IMR-90 (cell line): ENCODE results near the gene ZBTB9. TPM values are rescaled to one million over a fixed set of nuclear protein-coding genes. Genes with fewer than 3 reads are reported as not detected.

Experiments used
- ATAC-seq: fragments of 200-7000 bp; cut with Tn5 transposase; 2 replicates; pipeline ENCODE4 v1.9.1; 2020; ENCODE audit warnings: low read depth, mild to moderate bottlenecking, moderate library complexity
- BruUV-seq: library from RNA; stranded (reverse); fragments of 400-500 nt; replicated peaks from 2 replicates; lab custom pipeline; 2021; lab: Mats Ljungman, UMichigan
- CTCF ChIA-PET: fragments of 300-600 bp; formaldehyde crosslinking; extraction: SDS; loops from one replicate; lab custom pipeline; 2021; ENCODE audit warnings: antibody characterized with exemption; lab: Yijun Ruan, JAX
- POLR2A ChIA-PET: fragments of 300-600 bp; sonication (Branson Sonifier 250); formaldehyde crosslinking; loops from one replicate; lab custom pipeline; 2022; ENCODE audit warnings: antibody characterized with exemption; ENCODE audit not compliant: unreplicated experiment; lab: Charles Lee
- DNase-seq: peaks from one replicate; pipeline ENCODE4 v3.0.0; 2013
- H2AFZ ChIP-seq: replicated peaks from 2 replicates; pipeline ENCODE3; 2013; ENCODE audit warnings: low read length, mild to moderate bottlenecking; ENCODE audit not compliant: poor library complexity
- H2AK5ac ChIP-seq: 2 replicates; pipeline ENCODE4 v1.6.1; 2013; ENCODE audit warnings: low read depth, low read length, inconsistent platforms
- H2AK9ac ChIP-seq: replicated peaks from 2 replicates; pipeline ENCODE3; 2013; ENCODE audit warnings: mild to moderate bottlenecking, low read depth, low read length, moderate library complexity; ENCODE audit not compliant: poor library complexity
- H2BK120ac ChIP-seq: 2 replicates; pipeline ENCODE4 v1.6.1; 2013; ENCODE audit warnings: low read depth, low read length, inconsistent platforms
- H2BK15ac ChIP-seq: 3 replicates; pipeline ENCODE4 v1.6.1; 2013; ENCODE audit warnings: low read depth, low read length, inconsistent platforms
- H2BK20ac ChIP-seq: 2 replicates; pipeline ENCODE4 v1.6.1; 2013; ENCODE audit warnings: low read depth, mild to moderate bottlenecking, inconsistent platforms, low read length, moderate library complexity
- H2BK5ac ChIP-seq: 2 replicates; pipeline ENCODE4 v1.6.1; 2013; ENCODE audit warnings: mild to moderate bottlenecking, low read depth, low read length, inconsistent platforms; ENCODE audit not compliant: poor library complexity, severe bottlenecking
- H3K14ac ChIP-seq: replicated peaks from 2 replicates; pipeline ENCODE4 v1.6.1; 2013; ENCODE audit warnings: low read depth, low read length, inconsistent platforms
- H3K18ac ChIP-seq: 2 replicates; pipeline ENCODE4 v1.6.1; 2013; ENCODE audit warnings: low read depth, low read length, control low read depth
- H3K23ac ChIP-seq: 2 replicates; pipeline ENCODE4 v1.6.1; 2013; ENCODE audit warnings: low read depth, low read length, inconsistent platforms
- H3K27ac ChIP-seq: 2 replicates; pipeline ENCODE4 v1.5.1; 2013; ENCODE audit warnings: mild to moderate bottlenecking, control low read depth, low read length; ENCODE audit not compliant: insufficient read depth
- H3K27me3 ChIP-seq: 2 replicates; pipeline ENCODE4 v1.6.1; 2013; ENCODE audit warnings: low read length; ENCODE audit not compliant: control insufficient read depth, insufficient read depth
- H3K36me3 ChIP-seq: 2 replicates; pipeline ENCODE4 v1.6.1; 2013; ENCODE audit warnings: low read length, mixed read lengths; ENCODE audit not compliant: control insufficient read depth, insufficient read depth
- H3K4ac ChIP-seq: 2 replicates; pipeline ENCODE4 v1.6.1; 2013; ENCODE audit warnings: low read depth, low read length, inconsistent platforms
- H3K4me1 ChIP-seq: 2 replicates; pipeline ENCODE4 v1.6.1; 2013; ENCODE audit warnings: low read length, mixed read lengths; ENCODE audit not compliant: control insufficient read depth, insufficient read depth
- H3K4me2 ChIP-seq: 2 replicates; pipeline ENCODE4 v1.6.1; 2013; ENCODE audit warnings: low read depth, mild to moderate bottlenecking, control low read depth, low read length, moderate library complexity
- H3K4me3 ChIP-seq: 2 replicates; pipeline ENCODE4 v1.5.1; 2013; ENCODE audit warnings: low read depth, mild to moderate bottlenecking, control low read depth, low read length, moderate library complexity; ENCODE audit not compliant: insufficient read depth
- H3K56ac ChIP-seq: 2 replicates; pipeline ENCODE4 v1.6.1; 2013; ENCODE audit warnings: low read length, inconsistent platforms; ENCODE audit not compliant: insufficient read depth; ENCODE audit errors: extremely low read depth
- H3K79me1 ChIP-seq, 2 experiments: 2 replicates each; pipeline ENCODE4 v1.6.1; 2013; ENCODE audit warnings: low read length in 2 of 2, inconsistent platforms in 1 of 2, low read depth in 1 of 2
- H3K9ac ChIP-seq: 2 replicates; pipeline ENCODE4 v1.6.1; 2013; ENCODE audit warnings: low read depth, low read length, control low read depth
- H3K9me1 ChIP-seq: 2 replicates; pipeline ENCODE4 v1.6.1; 2013; ENCODE audit warnings: low read length, inconsistent platforms; ENCODE audit not compliant: insufficient read depth
- H3K9me3 ChIP-seq: 2 replicates; pipeline ENCODE4 v1.6.1; 2013; ENCODE audit warnings: low read length; ENCODE audit not compliant: control insufficient read depth, insufficient read depth
- H4K20me1 ChIP-seq: 2 replicates; pipeline ENCODE4 v1.6.1; 2013; ENCODE audit warnings: low read length, inconsistent platforms; ENCODE audit not compliant: insufficient read depth
- H4K5ac ChIP-seq: 2 replicates; pipeline ENCODE4 v1.6.1; 2013; ENCODE audit warnings: mild to moderate bottlenecking, low read depth, low read length, control low read depth
- H4K8ac ChIP-seq, 2 experiments: 2 replicates each; pipeline ENCODE4 v1.6.1; 2013; ENCODE audit warnings: low read depth in 2 of 2, low read length in 2 of 2, control low read depth in 1 of 2, inconsistent platforms in 1 of 2
- H4K91ac ChIP-seq: 2 replicates; pipeline ENCODE4 v1.6.1; 2013; ENCODE audit warnings: low read depth, low read length, inconsistent platforms; ENCODE audit not compliant: insufficient read depth
- BHLHE40 ChIP-seq: fragments of 150-350 bp; IDR thresholded peaks from 2 replicates; pipeline ENCODE4 v1.6.1; 2016; ENCODE audit warnings: mild to moderate bottlenecking, low read depth, low read length
- CEBPB ChIP-seq: IDR thresholded peaks from 2 replicates; pipeline ENCODE4 v1.6.1; 2012; ENCODE audit warnings: low read depth, low read length, improper control_type of control experiment
- CHD1 ChIP-seq: IDR thresholded peaks from 2 replicates; pipeline ENCODE4 v1.6.1; 2012; ENCODE audit warnings: low read depth, low read length, improper control_type of control experiment
- ELK1 ChIP-seq: fragments of 150-350 bp; IDR thresholded peaks from 2 replicates; pipeline ENCODE4 v1.6.1; 2016; ENCODE audit warnings: low read depth, mild to moderate bottlenecking, low read length, moderate library complexity, borderline replicate concordance
- FOS ChIP-seq: fragments of 150-350 bp; IDR thresholded peaks from 2 replicates; pipeline ENCODE4 v1.6.1; 2016; ENCODE audit warnings: low read depth, low read length
- MAFK ChIP-seq: IDR thresholded peaks from 2 replicates; pipeline ENCODE4 v1.6.1; 2012; ENCODE audit warnings: low read depth, low read length, improper control_type of control experiment
- MXI1 ChIP-seq: IDR thresholded peaks from 2 replicates; pipeline ENCODE4 v1.6.1; 2012; ENCODE audit warnings: low read depth, mild to moderate bottlenecking, low read length, moderate library complexity, borderline replicate concordance
- NFE2L2 ChIP-seq: fragments of 150-350 bp; IDR thresholded peaks from 2 replicates; pipeline ENCODE4 v1.6.1; 2016; ENCODE audit warnings: low read depth, mild to moderate bottlenecking, low read length
- POLR2A ChIP-seq: IDR thresholded peaks from 2 replicates; pipeline ENCODE4 v1.6.1; 2012; ENCODE audit warnings: mild to moderate bottlenecking, low read depth, low read length
- RAD21 ChIP-seq: IDR thresholded peaks from 2 replicates; pipeline ENCODE4 v1.6.1; 2012; ENCODE audit warnings: low read length, improper control_type of control experiment
- RCOR1 ChIP-seq: IDR thresholded peaks from 2 replicates; pipeline ENCODE4 v1.6.1; 2012; ENCODE audit warnings: mild to moderate bottlenecking, low read length, improper control_type of control experiment; ENCODE audit not compliant: insufficient replicate concordance
- RFX5 ChIP-seq: IDR thresholded peaks from 2 replicates; pipeline ENCODE4 v1.8.0; 2012; ENCODE audit warnings: low read depth, mild to moderate bottlenecking, low read length, moderate library complexity
- WGBS, 2 experiments: methylation state at CpG; one replicate each; pipeline versions ENCODE4 v1.1.5 to v1.1.7; 2013; ENCODE audit warnings: missing lambda C conversion rate in 2 of 2; ENCODE audit not compliant: insufficient read length in 1 of 2; ENCODE audit errors: extremely low coverage in 2 of 2; 5-methylcytosine and 5-hydroxymethylcytosine counted together
- dilution Hi-C: fragments of 300-500 bp; cut with HindIII; formaldehyde crosslinking; loops from one replicate; pipeline ENCODE4 v1.14.3; 2018; ENCODE audit warnings: low sequenced_read_pairs; ENCODE audit not compliant: unreplicated experiment
- in situ Hi-C: fragments of 300-500 bp; cut with MboI; formaldehyde crosslinking; loops from 3 replicates; pipeline ENCODE4 v1.14.3; 2019; ENCODE audit warnings: low sequenced_read_pairs, inconsistent platforms, mixed read lengths
- intact Hi-C: fragments of 100-400 bp; cut with micrococcal nuclease; formaldehyde crosslinking; loops from 2 replicates; pipeline ENCODE4 v1.10.0; 2022
- polyA plus RNA-seq, 3 experiments: library from polyadenylated mRNA; depleted of rRNA; stranded (reverse); fragments of >200 nt; gene quantifications; 2 replicates each; pipeline ENCODE4 v1.2.3, GENCODE V29; 2012; ENCODE audit warnings: low replicate concordance in 1 of 3
- total RNA-seq: library from RNA; depleted of rRNA; stranded (reverse); fragments of >200 nt; gene quantifications from 2 replicates; pipeline ENCODE4 v1.2.3, GENCODE V29; 2012

Gene ZBTB9
- total and polyA plus RNA-seq, 2 of the 4 experiments (the other 2 are of a cell fraction): 5.4 to 5.9 TPM

- WGBS, 2 experiments: no CpG with 5 or more reads among the region's 7 CpGs
- Histone ChIP-seq H3K23ac (no peak overlapping the region), H2AK5ac (no peak overlapping the region), H3K9ac (no peak overlapping the region), H3K27ac (no peak overlapping the region), H2AK9ac (no peak overlapping the region), H4K91ac (no peak overlapping the region), H3K4me3 (no peak overlapping the region), H2AFZ (no peak overlapping the region), H4K8ac (no peak overlapping the region), H2BK5ac (no peak overlapping the region), H4K20me1 (no peaks in the 10 kb centered on the region), H2BK120ac (no peak overlapping the region), H3K4ac (no peak overlapping the region), H3K9me3 (no peaks in the 10 kb centered on the region), H3K56ac (no peak overlapping the region), H3K18ac (no peak overlapping the region), H3K36me3 (no peaks in the 10 kb centered on the region), H2BK15ac (no peak overlapping the region), H3K14ac (no peak overlapping the region), H3K79me1 (no peaks in the 10 kb centered on the region), H4K5ac (no peak overlapping the region), H3K9me1 (no peaks in the 10 kb centered on the region), H3K4me1 (no peaks in the 10 kb centered on the region), H2BK20ac (no peak overlapping the region), H3K4me2 (no peak overlapping the region), H3K27me3 (peaks cover 15% of the 10 kb centered on the region)
- ATAC-seq (no peak), DNase-seq (no peak)
- intact Hi-C loops (no loop called here), dilution Hi-C loops (no loop called here), in situ Hi-C loops (no loop called here)
- CTCF ChIA-PET: no interaction called here
- no TSS peak for BruUV-seq
- POLR2A ChIA-PET: no interaction called here
- TF ChIP-seq RAD21: no peak
- no peak for TF ChIP-seq FOS
- TF ChIP-seq CEBPB: no peak
- no peak for TF ChIP-seq POLR2A
- no peak for TF ChIP-seq CHD1
- no peak for TF ChIP-seq BHLHE40
- TF ChIP-seq MAFK: no peak
- no peak for TF ChIP-seq NFE2L2
- TF ChIP-seq RCOR1: no peak
- no peak for TF ChIP-seq ELK1
- no peak for TF ChIP-seq RFX5
- no peak for TF ChIP-seq MXI1
Measured at GRCh38 chr6:33467091-33467490, 12.7 kb downstream of the ZBTB9 start.
